ENCODE data around the gene HOMER3. TPM values are rescaled to one million over a fixed set of nuclear protein-coding genes. Genes with fewer than 3 reads are reported as not detected.

Gene HOMER3
- total RNA-seq, 4 donors from 2014 or later: 16.6 to 47.8 (median 40.6) TPM

DNA sequence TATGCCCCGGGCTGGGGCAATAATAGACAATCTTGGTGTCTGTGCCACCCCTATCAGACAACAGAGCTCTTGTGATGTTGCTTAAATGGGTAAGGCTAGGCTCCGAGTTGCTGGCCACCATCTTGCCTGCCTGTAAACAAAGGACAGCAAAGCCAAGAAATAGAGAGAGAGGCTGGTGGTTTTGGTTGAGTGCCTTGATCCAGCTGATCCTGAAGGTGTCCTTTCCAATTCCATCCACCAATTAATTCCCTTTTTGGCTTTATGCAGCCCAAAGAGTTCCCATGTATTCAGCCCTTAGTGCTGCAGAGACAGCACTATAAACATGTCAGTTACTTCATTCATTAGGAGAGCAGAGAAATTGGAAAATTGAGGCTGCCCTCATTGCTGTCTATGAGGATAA lies 41.7 kb upstream of the HOMER3 start:
- no peak for ATAC-seq (ENCODE audit: low FRiP score)
- DNase-seq (ENCODE audit: low spot score): no peak
- TF ChIP-seq CTCF (IDR thresholded peaks at IDR 0.05): no peak

- ATAC-seq (ENCODE audit: low FRiP score) (no peak), DNase-seq (ENCODE audit: low spot score) (no peak)
- TF ChIP-seq CTCF (IDR thresholded peaks at IDR 0.05): no peak
Observed at GRCh38 chr19:18980432-18981020, 39.5 kb upstream of the HOMER3 start.

- TF ChIP-seq CTCF (IDR thresholded peaks at IDR 0.05): no peak
- no peak for ATAC-seq (ENCODE audit: low FRiP score)
- DNase-seq (ENCODE audit: low spot score): no peak
Observed at GRCh38 chr19:18978616-18979015, 37.6 kb upstream of the HOMER3 start.

- no peak for TF ChIP-seq CTCF (IDR thresholded peaks at IDR 0.05)
- no peak for ATAC-seq (ENCODE audit: low FRiP score)
Observed at GRCh38 chr19:18975869-18976268, 34.9 kb upstream of the HOMER3 start.

DNA sequence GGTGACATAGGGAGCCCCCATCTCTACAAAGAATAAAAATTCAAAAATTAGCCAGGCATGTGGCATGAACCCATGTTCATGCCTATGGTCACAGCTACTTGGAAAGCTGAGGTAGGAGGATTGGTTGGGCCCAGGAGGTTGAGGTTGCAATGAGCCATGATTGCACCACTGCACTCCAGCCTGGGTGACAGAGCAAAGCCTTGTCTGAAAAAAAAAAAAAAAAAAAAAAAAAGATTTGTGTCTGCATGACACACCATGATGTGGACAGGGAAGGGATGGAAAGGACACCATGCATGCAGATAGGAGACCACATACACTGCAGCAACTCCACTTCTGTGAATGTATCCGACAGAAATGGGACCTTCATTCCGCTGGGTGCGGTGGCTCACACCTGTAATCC lies 34.0 kb upstream of the HOMER3 start:
- ATAC-seq (ENCODE audit: low FRiP score) (no peak), DNase-seq (ENCODE audit: low spot score) (no peak)
- no peak for TF ChIP-seq CTCF (IDR thresholded peaks at IDR 0.05)

More at GRCh38 chr19:18975869-18976268, 34.9 kb upstream of the HOMER3 start:
- DNase-seq (ENCODE audit: low spot score): no peak

DNA sequence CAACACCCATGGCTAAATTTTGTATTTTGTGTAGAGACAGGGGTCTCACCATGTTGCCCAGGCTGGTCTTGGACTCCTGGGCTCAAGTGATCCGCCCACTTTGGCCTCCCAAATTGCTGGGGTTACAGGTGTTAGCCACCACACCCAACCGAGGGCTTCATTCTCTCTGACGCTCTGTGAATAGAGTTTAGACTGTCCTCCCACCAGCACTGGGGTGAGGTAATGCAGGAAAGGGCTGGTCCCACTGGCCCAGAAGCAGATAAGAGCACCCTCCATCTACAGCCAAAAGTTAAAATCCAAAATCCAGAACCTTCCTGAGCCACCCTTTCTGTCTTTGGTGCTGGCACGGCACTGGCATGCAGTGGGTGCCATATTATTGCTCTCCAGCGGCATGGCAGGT lies 31.8 kb upstream of the HOMER3 start:
- DNase-seq (ENCODE audit: low spot score): no peak
- no peak for ATAC-seq (ENCODE audit: low FRiP score)
- TF ChIP-seq CTCF (IDR thresholded peaks at IDR 0.05): no peak

DNA sequence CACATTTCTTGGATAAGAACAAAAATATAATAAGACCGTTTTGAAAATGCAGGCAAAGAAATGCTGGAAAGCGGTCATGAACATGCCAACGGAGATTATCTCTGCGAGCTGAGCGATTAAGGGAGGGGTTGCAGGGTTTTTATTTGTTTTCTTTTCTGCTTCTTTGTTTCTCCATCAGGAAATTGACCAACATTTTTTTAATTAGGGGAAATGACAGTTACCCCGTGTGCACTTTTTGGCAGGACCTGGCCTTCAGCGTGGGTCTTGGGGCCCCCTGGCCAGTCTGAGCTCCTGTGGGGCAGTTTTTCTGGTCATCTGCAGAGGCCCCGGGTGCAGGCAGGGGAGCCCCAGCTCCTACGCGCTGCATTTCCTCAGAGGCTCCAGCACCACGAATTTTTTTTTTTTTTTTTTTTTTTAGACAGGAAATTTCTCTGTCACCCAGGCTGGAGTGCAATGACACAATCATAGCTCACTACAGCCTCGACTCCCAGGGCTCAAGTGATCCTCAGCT lies 31.3 kb upstream of the HOMER3 start:
- no peak for DNase-seq (ENCODE audit: low spot score)
- no peak for ATAC-seq (ENCODE audit: low FRiP score)
- TF ChIP-seq CTCF (IDR thresholded peaks at IDR 0.05): no peak
